ENCODE results near the gene SPEM2. TPM values are rescaled to one million over a fixed set of nuclear protein-coding genes. Genes with fewer than 3 reads are reported as not detected.
"Not testable (repeated sequence)": the region's sequence is repeated elsewhere in the genome, so short reads cannot be mapped to it uniquely, and the experiment has no call there.

SPEM2 gene
- total RNA-seq, 1 donor from 2014 or later, result not detected

DNA sequence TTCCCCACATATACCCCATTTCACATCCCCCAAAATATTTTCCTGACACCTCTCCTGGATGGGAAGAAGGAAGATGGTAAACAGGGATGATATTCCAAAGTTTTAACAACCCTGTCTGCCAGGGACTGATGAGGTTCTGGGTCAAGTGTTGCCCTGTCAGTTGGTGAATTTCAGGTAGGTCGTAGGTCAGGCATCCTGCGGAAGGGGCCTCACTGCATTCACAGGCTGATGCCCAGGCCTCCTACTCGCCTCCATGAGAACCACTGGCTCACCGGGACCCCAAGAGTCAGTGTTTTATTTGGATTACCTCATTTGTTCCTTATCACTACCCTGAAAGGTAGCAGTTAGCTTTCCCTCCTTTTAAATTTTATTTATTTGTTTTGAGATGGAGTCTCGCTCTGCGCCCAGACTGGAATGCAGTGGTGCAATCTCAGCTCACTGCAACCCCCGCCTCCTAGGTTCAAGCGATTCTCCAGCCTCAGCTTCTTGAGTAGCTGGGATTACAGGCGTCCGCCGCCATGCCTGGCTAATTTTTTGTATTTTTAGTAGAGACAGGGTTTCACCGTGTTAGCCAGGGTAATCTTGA, 43.5 kb downstream of the SPEM2 start:
- DNase-seq (ENCODE audit: low spot score), result no peak

DNA sequence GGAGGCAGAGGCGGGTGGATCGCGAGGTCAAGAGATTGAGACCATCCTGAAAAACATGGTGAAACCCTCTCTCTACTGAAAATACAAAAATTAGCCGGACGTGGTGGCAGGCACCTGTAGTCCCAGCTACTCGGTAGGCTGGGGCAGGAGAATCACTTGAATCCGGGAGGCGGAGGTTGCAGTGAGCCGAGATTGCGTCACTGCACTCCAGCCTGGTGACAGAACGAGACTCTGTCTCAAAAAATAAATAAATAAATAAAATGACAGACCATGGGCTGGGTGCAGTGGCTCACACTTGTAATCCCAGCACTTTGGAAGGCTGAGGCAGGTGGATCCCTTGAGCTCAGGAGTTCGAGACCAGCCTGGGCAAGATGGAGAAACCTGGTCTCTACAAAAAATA, 44.4 kb downstream of the SPEM2 start:
- not testable (repeated sequence) for DNase-seq (ENCODE audit: low spot score)

DNA sequence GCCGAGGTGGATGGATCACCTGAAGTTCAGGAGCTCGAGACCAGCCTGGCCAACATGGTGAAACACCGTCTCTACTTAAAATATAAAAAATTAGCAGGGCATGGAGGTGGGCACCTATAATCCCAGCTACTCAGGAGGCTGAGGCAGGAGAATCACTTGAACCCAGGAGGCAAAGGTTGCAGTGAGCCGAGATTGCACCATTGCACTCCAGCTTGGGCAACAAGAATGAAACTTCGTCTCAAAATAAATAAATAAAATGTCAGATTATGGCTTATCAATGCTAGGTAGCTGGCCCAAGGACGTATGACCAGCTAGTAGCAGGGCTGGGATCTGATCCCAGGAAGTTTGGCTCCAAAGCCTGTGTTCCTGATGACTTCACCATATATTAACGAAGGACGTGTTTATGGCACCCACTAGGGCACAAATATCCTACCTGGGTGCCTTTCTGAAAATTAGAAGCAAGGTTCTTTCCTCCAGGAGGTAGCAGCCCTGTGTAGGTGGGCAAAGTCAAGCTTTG, 45.1 kb downstream of the SPEM2 start:
- not testable (repeated sequence) for DNase-seq (ENCODE audit: low spot score)

DNA sequence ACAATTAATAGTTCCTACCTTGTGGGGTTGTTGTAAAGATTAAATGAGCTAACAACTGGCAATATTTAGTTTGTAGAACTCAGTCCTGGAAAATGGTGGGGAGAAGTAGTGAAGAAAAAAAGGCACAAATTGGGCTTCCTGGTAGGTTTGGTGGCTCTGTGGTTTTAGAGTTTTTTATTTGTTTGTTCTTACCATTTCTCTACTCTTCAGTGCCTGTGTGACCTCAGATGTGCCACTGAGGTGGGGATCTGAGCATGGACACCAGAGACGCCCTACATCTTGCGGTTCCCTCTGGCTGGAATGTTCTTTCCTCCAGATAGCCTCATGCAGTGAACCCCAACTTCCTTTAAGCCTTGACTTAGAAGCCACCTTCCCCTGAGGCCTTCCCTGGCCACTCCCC, 46.3 kb downstream of the SPEM2 start:
- DNase-seq (ENCODE audit: low spot score), result no peak

DNA sequence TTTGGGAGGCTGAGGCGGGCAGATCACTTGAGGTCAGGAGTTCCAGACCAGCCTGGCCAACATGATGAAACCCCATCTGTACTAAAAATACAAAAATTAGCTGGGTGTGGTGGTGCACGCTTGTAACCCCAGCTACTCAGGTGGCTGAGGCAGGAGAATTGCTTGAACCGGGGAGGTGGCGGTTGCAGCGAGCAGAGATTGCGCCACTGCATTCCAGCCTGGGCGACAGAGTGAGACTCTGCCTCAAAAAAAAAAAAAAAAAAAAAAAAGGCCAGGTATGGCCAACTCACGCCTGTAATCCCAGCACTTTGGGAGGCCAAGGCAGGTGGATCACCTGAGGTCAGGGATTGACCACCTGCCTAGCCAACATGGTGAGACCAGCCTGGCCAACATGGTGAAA, 49.4 kb downstream of the SPEM2 start:
- not testable (repeated sequence) for DNase-seq (ENCODE audit: low spot score)

DNA sequence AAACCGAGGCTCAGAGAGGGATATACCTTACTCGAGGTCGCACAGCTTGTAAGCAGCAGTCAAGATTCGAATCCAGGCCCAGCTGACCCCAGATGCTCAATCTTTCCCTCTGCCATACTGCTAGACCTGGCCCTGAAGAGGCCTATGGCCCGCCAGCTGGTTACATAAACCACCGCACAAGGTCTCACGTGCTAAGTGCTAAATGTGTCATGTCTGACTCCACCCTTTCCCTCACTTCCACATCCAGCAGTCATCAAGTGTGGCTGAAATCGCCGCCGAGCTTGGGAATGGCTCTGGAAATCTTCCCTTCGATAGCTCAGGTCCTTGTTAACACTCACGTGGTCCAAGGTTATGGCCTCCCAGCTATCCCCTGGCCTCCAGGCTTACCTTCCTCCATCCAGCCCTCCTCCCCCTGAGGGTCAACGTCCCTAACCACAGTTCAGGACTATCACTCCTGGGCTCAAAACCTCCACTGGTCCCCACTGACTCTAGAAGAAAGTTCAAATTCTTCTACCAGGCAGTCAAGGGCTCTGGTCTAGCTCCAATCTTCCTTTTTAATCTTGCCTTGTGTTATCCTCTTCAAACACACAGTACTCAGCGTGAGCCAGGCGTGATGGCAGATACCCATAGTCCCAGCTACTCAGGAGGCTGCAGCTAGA, 50.5 kb downstream of the SPEM2 start:
- DNase-seq (ENCODE audit: low spot score), result no peak

DNA sequence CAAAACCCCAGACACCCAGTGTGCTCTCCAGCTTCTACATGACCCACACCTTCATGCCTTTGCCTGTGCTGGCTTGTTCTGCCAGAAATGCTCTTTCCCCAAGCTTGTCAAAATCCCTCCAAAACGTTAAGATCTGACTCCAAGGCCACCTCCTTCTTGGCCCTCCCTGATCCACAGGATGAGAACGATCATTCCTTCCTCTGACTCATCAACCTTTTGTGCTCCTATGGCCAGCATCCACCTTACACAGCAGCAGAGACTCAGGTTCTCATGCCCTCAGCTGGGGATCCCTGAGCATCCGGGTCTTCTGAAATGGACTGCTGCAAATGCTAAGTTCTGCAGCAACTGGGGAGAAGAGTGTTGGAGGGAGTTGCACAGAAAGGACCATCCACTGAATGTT, 51.1 kb downstream of the SPEM2 start:
- no peak for DNase-seq (ENCODE audit: low spot score)

DNA sequence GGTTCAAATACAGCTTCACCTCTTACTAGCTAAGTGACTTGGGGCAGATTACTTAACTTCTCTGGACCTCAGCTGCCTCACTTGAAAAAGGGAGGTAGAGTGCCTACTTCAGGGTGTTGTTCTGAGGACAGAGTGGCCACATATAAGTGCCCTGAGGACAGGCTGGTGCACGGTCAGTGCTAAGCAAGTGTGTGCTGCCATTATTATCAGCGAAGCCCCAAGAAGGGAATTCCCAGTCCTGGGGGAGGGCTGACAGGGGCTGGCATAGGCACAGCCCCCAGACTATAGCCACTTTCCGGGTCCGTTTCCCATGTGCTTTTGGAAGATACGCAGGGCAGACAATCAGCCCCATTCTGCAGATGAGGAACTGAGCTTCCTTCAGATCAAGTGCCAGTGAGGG, 51.5 kb downstream of the SPEM2 start:
- no peak for DNase-seq (ENCODE audit: low spot score)

Other genes starting within 250 kb of the SPEM2 start
- 2.2 TPM for gene ASGR1, start 246.2 kb upstream of the SPEM2 start, total RNA-seq
- 16.0 TPM for gene DLG4, start 205.8 kb upstream of the SPEM2 start, total RNA-seq
- 1,052 TPM for gene ACADVL, start 205.7 kb upstream of the SPEM2 start, total RNA-seq
- 24.7 TPM for gene DVL2, start 191.1 kb upstream of the SPEM2 start, total RNA-seq
- gene PHF23, start 186.2 kb upstream of the SPEM2 start, total RNA-seq, result 47.4 TPM
- gene GABARAP, start 183.2 kb upstream of the SPEM2 start, total RNA-seq, result 468 TPM
- 120 TPM for gene CTDNEP1, start 173.9 kb upstream of the SPEM2 start, total RNA-seq
- gene ELP5, start 173.4 kb upstream of the SPEM2 start, total RNA-seq, result 44.1 TPM
- 5.6 TPM for gene CLDN7, start 163.1 kb upstream of the SPEM2 start, total RNA-seq
- gene SLC2A4, start 143.9 kb upstream of the SPEM2 start, total RNA-seq, result 8.1 TPM
- 2.3 TPM for gene YBX2, start 131.0 kb upstream of the SPEM2 start, total RNA-seq
- 503 TPM for gene EIF5A, start 118.0 kb upstream of the SPEM2 start, total RNA-seq
- gene GPS2, start 110.3 kb upstream of the SPEM2 start, total RNA-seq, result 51.2 TPM
- gene NEURL4, start 96.3 kb upstream of the SPEM2 start, total RNA-seq, result 25.4 TPM
- gene ACAP1, start 89.1 kb upstream of the SPEM2 start, total RNA-seq, result 18.8 TPM
- gene KCTD11, start 73.5 kb upstream of the SPEM2 start, total RNA-seq, result 11.9 TPM
- gene TMEM95, start 70.5 kb upstream of the SPEM2 start, total RNA-seq, result not detected
- gene TNK1, start 44.5 kb upstream of the SPEM2 start, total RNA-seq, result 0.71 TPM
- gene PLSCR3, start 31.1 kb upstream of the SPEM2 start, total RNA-seq, result 42.6 TPM
- gene TMEM256, start 21.5 kb upstream of the SPEM2 start, total RNA-seq, result 68.7 TPM
- 21.0 TPM for gene NLGN2, start 17.8 kb upstream of the SPEM2 start, total RNA-seq
- gene SPEM1, start 5.3 kb upstream of the SPEM2 start, total RNA-seq, result not detected
- not detected for gene SPEM3, start 3.2 kb downstream of the SPEM2 start, total RNA-seq
- gene TMEM102, start 9.8 kb downstream of the SPEM2 start, total RNA-seq, result 3.2 TPM
- 2.4 TPM for gene FGF11, start 13.9 kb downstream of the SPEM2 start, total RNA-seq
- gene CHRNB1, start 19.4 kb downstream of the SPEM2 start, total RNA-seq, result 6.8 TPM
- 72.5 TPM for gene ZBTB4, start 54.0 kb downstream of the SPEM2 start, total RNA-seq
- gene SLC35G6, start 55.8 kb downstream of the SPEM2 start, total RNA-seq, result not detected
- 102 TPM for gene POLR2A, start 58.8 kb downstream of the SPEM2 start, total RNA-seq
- 43.0 TPM for gene TNFSF12, start 123.4 kb downstream of the SPEM2 start, total RNA-seq
- 26.3 TPM for gene TNFSF13, start 133.1 kb downstream of the SPEM2 start, total RNA-seq
- gene SENP3, start 136.3 kb downstream of the SPEM2 start, total RNA-seq, result 48.7 TPM
- gene CD68, start 154.0 kb downstream of the SPEM2 start, total RNA-seq, result 286 TPM
- 55.2 TPM for gene MPDU1, start 158.2 kb downstream of the SPEM2 start, total RNA-seq
- not detected for gene SOX15, start 164.5 kb downstream of the SPEM2 start, total RNA-seq
- 36.1 TPM for gene FXR2, start 189.3 kb downstream of the SPEM2 start, total RNA-seq
- gene SAT2, start 202.2 kb downstream of the SPEM2 start, total RNA-seq, result 73.6 TPM
- 0.71 TPM for gene SHBG, start 204.5 kb downstream of the SPEM2 start, total RNA-seq
- gene ATP1B2, start 225.3 kb downstream of the SPEM2 start, total RNA-seq, result 1.4 TPM